ENCODE results near the gene OLA1.

DNA sequence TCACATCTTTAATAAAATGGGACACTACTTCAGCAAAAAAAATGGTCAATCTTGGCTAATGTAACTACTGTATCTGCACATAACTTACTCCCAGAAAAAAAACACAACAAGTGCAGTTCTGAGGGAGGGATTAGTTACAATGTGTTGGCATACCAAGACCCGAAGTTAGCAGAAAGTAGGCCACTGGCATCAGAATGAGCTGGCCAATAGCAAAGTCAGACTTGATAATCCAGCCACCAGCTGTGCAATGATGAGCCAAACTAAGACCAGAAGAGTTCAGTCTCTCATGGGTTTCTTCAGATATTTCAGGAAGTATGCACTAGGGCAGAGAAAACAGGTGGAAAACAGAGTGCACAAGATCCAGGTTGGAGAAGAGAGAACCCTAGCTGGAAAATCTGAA is 65.3 kb downstream of the OLA1 start:
- TF ChIP-seq, protein P1, sequence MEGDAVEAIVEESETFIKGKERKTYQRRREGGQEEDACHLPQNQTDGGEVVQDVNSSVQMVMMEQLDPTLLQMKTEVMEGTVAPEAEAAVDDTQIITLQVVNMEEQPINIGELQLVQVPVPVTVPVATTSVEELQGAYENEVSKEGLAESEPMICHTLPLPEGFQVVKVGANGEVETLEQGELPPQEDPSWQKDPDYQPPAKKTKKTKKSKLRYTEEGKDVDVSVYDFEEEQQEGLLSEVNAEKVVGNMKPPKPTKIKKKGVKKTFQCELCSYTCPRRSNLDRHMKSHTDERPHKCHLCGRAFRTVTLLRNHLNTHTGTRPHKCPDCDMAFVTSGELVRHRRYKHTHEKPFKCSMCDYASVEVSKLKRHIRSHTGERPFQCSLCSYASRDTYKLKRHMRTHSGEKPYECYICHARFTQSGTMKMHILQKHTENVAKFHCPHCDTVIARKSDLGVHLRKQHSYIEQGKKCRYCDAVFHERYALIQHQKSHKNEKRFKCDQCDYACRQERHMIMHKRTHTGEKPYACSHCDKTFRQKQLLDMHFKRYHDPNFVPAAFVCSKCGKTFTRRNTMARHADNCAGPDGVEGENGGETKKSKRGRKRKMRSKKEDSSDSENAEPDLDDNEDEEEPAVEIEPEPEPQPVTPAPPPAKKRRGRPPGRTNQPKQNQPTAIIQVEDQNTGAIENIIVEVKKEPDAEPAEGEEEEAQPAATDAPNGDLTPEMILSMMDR (IDR thresholded peaks at IDR 0.05): no peak
- TF ChIP-seq POLR2A (IDR thresholded peaks at IDR 0.05): no peak

Measured in esophagus squamous epithelium (tissue), 4 donors.